Calu3 (cell line): ENCODE measurements around the gene KLK5. TPM values are rescaled to one million over a fixed set of nuclear protein-coding genes. Genes with fewer than 3 reads are reported as not detected.

Source experiments
- BruUV-seq: library from RNA; stranded (reverse); fragments of 400-500 nt; replicated peaks from 2 replicates; lab custom pipeline; 2021; lab: Mats Ljungman, UMichigan
- CTCF ChIA-PET: fragments of 300-600 bp; sonication (Branson Sonifier 250); formaldehyde crosslinking; loops from one replicate; lab custom pipeline; 2022; ENCODE audit warnings: antibody characterized with exemption; lab: Charles Lee
- DNase-seq: peaks from one replicate; pipeline ENCODE4 v3.0.0; 2022
- H3K27ac Mint-ChIP-seq: one replicate; pipeline ENCODE4 v1.8.0; 2022; ENCODE audit warnings: mixed read lengths; ENCODE audit not compliant: unreplicated experiment
- H3K27me3 Mint-ChIP-seq: one replicate; pipeline ENCODE4 v1.8.0; 2022; ENCODE audit warnings: mixed read lengths; ENCODE audit not compliant: unreplicated experiment
- H3K36me3 Mint-ChIP-seq: one replicate; pipeline ENCODE4 v1.8.0; 2022; ENCODE audit warnings: mild to moderate bottlenecking, moderate library complexity, mixed read lengths; ENCODE audit not compliant: insufficient read depth, unreplicated experiment
- H3K4me1 Mint-ChIP-seq: one replicate; pipeline ENCODE4 v1.8.0; 2022; ENCODE audit warnings: mild to moderate bottlenecking, low read depth, mixed read lengths; ENCODE audit not compliant: unreplicated experiment
- H3K4me3 Mint-ChIP-seq: one replicate; pipeline ENCODE4 v1.8.0; 2022; ENCODE audit warnings: mild to moderate bottlenecking, low read depth, moderate library complexity, mixed read lengths; ENCODE audit not compliant: unreplicated experiment
- H3K9me3 Mint-ChIP-seq: one replicate; pipeline ENCODE4 v1.8.0; 2022; ENCODE audit warnings: low read depth, mixed read lengths; ENCODE audit not compliant: unreplicated experiment
- intact Hi-C: fragments of 100-400 bp; cut with micrococcal nuclease; formaldehyde crosslinking; loops from one replicate; pipeline ENCODE4 v1.10.0; 2022; ENCODE audit not compliant: unreplicated experiment
- total RNA-seq: library from RNA; stranded (reverse); gene quantifications from 2 replicates; pipeline ENCODE4 v1.2.3, GENCODE V29; 2022
- TF ChIP-seq, protein P1 (sequence below): fragments of 200-600 bp; IDR thresholded peaks from one replicate; pipeline ENCODE4 v1.8.0; 2022; ENCODE audit warnings: antibody characterized with exemption; ENCODE audit not compliant: unreplicated experiment

Gene KLK5
- total RNA-seq, 1 experiment from 2014 or later, result 0.38 TPM

DNA sequence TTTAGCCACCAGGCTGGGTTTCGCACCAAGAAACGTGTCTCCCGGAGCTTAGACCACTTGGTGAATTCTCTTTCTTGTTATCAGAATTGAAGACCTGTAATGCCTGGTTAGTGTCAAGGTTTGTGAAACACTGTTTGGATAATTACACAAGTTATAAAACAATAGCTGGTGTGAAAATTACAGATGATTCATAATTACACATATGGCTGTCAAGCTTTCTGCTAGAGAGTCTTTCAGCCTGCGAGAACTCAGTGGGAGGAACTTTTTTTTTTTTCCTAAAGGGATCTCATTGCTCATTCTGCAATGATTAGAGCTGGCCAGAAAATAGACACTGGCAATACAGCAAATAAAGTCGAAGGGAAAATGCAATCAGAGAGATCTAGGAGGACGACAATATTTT is 28.3 kb downstream of the KLK5 start:
- peaks cover 5% of the 10 kb centered on the region for H3K36me3 Mint-ChIP-seq
- H3K4me1 Mint-ChIP-seq, result peaks cover 21% of the 10 kb centered on the region
- H3K27ac Mint-ChIP-seq, result no peak overlapping the region
- H3K4me3 Mint-ChIP-seq, result no peak overlapping the region
- CTCF ChIA-PET, result interaction anchor here (0.9 kb wide), 1 partner anchor 92 kb away, joined by 3 read pairs; no protein-coding TSS in a partner anchor
- TF ChIP-seq, protein P1, sequence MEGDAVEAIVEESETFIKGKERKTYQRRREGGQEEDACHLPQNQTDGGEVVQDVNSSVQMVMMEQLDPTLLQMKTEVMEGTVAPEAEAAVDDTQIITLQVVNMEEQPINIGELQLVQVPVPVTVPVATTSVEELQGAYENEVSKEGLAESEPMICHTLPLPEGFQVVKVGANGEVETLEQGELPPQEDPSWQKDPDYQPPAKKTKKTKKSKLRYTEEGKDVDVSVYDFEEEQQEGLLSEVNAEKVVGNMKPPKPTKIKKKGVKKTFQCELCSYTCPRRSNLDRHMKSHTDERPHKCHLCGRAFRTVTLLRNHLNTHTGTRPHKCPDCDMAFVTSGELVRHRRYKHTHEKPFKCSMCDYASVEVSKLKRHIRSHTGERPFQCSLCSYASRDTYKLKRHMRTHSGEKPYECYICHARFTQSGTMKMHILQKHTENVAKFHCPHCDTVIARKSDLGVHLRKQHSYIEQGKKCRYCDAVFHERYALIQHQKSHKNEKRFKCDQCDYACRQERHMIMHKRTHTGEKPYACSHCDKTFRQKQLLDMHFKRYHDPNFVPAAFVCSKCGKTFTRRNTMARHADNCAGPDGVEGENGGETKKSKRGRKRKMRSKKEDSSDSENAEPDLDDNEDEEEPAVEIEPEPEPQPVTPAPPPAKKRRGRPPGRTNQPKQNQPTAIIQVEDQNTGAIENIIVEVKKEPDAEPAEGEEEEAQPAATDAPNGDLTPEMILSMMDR, result no peak
- no peaks in the 10 kb centered on the region for H3K9me3 Mint-ChIP-seq
- intact Hi-C loops, result loop anchor here (5.0 kb wide), 1 partner anchor 132 kb away; the partner anchor contains the start of gene ACP4
- peaks cover 15% of the 10 kb centered on the region for H3K27me3 Mint-ChIP-seq
- DNase-seq, result no peak
- BruUV-seq, result no TSS peak

DNA sequence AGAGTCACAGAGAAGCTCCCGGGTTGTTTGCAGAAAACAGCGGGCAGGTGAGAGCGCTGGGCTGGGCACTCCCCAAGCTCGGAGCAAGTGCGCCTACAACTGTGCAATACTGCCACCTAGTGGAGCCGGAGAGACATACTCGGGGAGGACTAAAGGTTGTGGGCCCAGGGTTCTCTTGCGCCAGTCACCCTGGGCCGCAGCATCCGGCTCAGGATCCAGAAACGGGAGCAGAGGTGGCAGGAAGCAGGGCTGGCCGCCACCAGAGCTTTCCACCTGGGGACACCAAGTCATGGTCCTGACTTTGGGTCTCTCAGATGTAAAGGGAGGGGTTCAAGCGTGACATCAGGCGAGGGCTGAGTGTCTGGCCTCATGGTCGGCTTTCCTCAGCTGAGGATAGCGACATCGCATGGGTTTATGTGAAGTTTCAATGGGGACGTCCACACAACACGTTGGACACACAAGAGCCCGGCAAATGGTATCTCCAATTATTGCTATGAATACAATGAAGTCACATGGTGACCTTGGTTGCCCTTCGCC is 30.5 kb downstream of the KLK5 start:
- peaks cover 28% of the 10 kb centered on the region for H3K27me3 Mint-ChIP-seq

DNA sequence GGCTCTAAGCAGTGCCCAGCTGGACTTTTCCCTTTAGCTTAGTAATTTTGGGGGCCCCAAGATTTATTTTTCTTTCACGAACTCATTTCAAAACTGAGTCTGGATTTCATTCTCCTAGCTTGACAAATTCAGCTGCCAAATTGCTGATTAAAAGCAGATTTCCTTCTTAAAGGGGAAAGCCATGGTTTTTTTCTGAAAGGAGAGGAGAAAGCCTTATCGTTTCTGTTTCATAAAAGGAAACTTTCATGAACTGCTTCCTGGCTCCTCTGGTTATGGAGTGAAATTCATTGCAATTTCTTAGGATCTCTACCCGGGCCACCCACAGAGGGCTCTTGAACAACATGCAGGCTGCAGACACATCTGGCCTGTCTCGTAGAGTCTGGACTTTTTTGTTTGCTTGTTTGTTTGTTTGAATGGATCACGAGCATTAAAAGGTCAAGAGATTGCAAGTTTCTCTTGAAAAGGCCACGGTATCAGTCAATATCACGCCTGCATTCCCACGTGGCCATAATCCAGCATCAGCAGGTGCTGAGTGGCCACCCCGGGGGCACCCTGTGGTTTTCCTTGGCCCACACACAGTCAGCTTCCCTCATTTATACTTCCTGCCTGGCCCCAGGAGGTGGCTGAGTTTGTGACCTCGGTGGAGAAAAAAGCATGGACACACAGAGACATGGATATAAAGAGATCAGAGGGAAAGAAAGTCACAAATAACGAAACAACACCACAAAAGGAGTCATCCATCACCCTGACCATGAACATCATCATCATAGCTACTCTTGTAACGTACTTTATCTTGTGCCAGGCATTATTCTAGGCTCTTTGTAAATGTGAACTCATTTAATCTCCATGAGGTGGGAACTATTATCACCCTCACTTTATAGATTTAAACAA is 31.2 kb downstream of the KLK5 start:
- TF ChIP-seq, protein P1, result no peak
- Mint-ChIP-seq H3K9me3 (no peaks in the 10 kb centered on the region), H3K27ac (peak overlapping the region; percentile 10), H3K36me3 (peaks cover 5% of the 10 kb centered on the region), H3K4me3 (no peak overlapping the region), H3K27me3 (peaks cover 35% of the 10 kb centered on the region), H3K4me1 (peaks cover 21% of the 10 kb centered on the region)
- DNase-seq, result peak; percentile 45
- CTCF ChIA-PET, result interaction anchor here (0.5 to 2.6 kb wide), 25 partner anchors 10 to 565 kb away, joined by 3 to 43 read pairs (median 6); partner anchors contain the start of gene KLK4
- no TSS peak for BruUV-seq
- intact Hi-C loops, result loop anchor here (1.0 to 5.0 kb wide), 3 partner anchors 129 to 384 kb away; partner anchors contain the start of gene ACP4

More for the DNA sequence above, 30.5 kb downstream of the KLK5 start:
- Mint-ChIP-seq H3K36me3 (peaks cover 5% of the 10 kb centered on the region), H3K4me1 (peaks cover 21% of the 10 kb centered on the region), H3K27ac (peak overlapping the region; percentile 10), H3K9me3 (no peaks in the 10 kb centered on the region), H3K4me3 (no peak overlapping the region)
- intact Hi-C loops, result loop anchor here (1.0 to 5.0 kb wide), 3 partner anchors 130 to 385 kb away; partner anchors contain the start of gene ACP4
- DNase-seq, result peak; percentile 91
- CTCF ChIA-PET, result interaction anchor here (0.5 to 2.6 kb wide), 25 partner anchors 10 to 565 kb away, joined by 3 to 43 read pairs (median 6); partner anchors contain the start of gene KLK4
- TF ChIP-seq, protein P1, result peak; percentile 94
- BruUV-seq, result no TSS peak

DNA sequence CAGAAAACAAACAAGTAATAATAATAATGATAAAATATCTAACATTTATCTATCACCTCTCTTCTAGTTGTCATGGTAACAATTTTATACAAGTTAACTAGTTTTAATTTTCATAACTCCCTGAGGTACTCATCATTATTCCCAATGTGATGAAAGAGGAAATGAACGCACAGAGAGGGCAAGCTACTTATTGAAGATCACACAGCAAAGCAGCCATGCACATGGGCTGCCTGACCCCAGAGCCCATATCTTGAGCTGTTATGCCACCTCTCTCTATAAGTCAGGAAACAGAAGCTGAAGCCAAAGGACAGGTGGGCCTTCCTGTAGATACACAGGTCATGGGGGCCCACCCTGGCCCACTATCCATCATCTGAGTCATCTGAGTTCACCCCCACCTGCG is 36.8 kb downstream of the KLK5 start:
- H3K9me3 Mint-ChIP-seq, result no peaks in the 10 kb centered on the region

More for the DNA sequence above, 36.8 kb downstream of the KLK5 start:
- Mint-ChIP-seq H3K27ac (no peak overlapping the region), H3K4me1 (peaks cover 8% of the 10 kb centered on the region), H3K27me3 (peaks cover 37% of the 10 kb centered on the region), H3K36me3 (no peaks in the 10 kb centered on the region), H3K4me3 (no peak overlapping the region)
- intact Hi-C loops, result no loop called here
- BruUV-seq, result no TSS peak
- TF ChIP-seq, protein P1, result no peak
- DNase-seq, result no peak
- CTCF ChIA-PET, result no interaction called here
